Muscle layer of colon (tissue), 2 donors: ENCODE results near the gene GRID1.
"Not testable (repeated sequence)": the region's sequence is repeated elsewhere in the genome, so short reads cannot be mapped to it uniquely, and the experiment has no call there.

ENCODE experiments used
- H3K27ac ChIP-seq: one replicate; pipeline ENCODE4 v1.7.0; 2013; ENCODE audit warnings: low read depth, mild to moderate bottlenecking, low read length, moderate library complexity
- H3K27me3 ChIP-seq, 2 donors: one replicate each; pipeline ENCODE4 v1.7.0; 2013; ENCODE audit warnings: low read length in 2 of 2, mild to moderate bottlenecking in 2 of 2; ENCODE audit not compliant: insufficient read depth in 2 of 2, control insufficient read depth in 1 of 2
- H3K36me3 ChIP-seq: one replicate; pipeline ENCODE4 v1.7.0; 2013; ENCODE audit warnings: mild to moderate bottlenecking, low read length; ENCODE audit not compliant: insufficient read depth
- H3K4me1 ChIP-seq: one replicate; pipeline ENCODE4 v1.7.0; 2013; ENCODE audit warnings: mild to moderate bottlenecking, low read length; ENCODE audit not compliant: insufficient read depth
- H3K4me3 ChIP-seq, 2 donors: one replicate each; pipeline ENCODE4 v1.7.0; 2013; ENCODE audit warnings: low read length in 2 of 2, low read depth in 1 of 2, mild to moderate bottlenecking in 1 of 2, moderate library complexity in 1 of 2
- H3K9ac ChIP-seq: one replicate; pipeline ENCODE4 v1.7.0; 2013; ENCODE audit warnings: low read length
- H3K9me3 ChIP-seq: one replicate; pipeline ENCODE4 v1.7.0; 2013; ENCODE audit warnings: mild to moderate bottlenecking, low read length
- donor health status: abdominal sarcoma.
- donor health status: Adenocarcinoma of cecum.

Gene GRID1

GRCh38 chr10:85857791-85858190 is 508.8 kb downstream of the GRID1 start:
- H3K36me3 ChIP-seq = no peaks in the 10 kb centered on the region
- H3K27me3 ChIP-seq = no peaks in the 10 kb centered on the region
- H3K27ac ChIP-seq = no peak overlapping the region
- no peaks in the 10 kb centered on the region for H3K4me1 ChIP-seq
- no peak overlapping the region for H3K9ac ChIP-seq
- H3K4me3 ChIP-seq = no peak overlapping the region
- H3K9me3 ChIP-seq = no peaks in the 10 kb centered on the region

- H3K27me3 ChIP-seq = no peaks in the 10 kb centered on the region
- no peaks in the 10 kb centered on the region for H3K36me3 ChIP-seq
- H3K9ac ChIP-seq = no peak overlapping the region
- no peaks in the 10 kb centered on the region for H3K4me1 ChIP-seq
- H3K27ac ChIP-seq = no peak overlapping the region
- H3K9me3 ChIP-seq = no peaks in the 10 kb centered on the region
- H3K4me3 ChIP-seq = no peak overlapping the region
Measured at GRCh38 chr10:85857305-85857704, 509.3 kb downstream of the GRID1 start.

GRCh38 chr10:85851934-85852333 is 514.7 kb downstream of the GRID1 start:
- Histone ChIP-seq H3K27ac (no peak overlapping the region), H3K9ac (no peak overlapping the region), H3K4me3 (no peak overlapping the region), H3K27me3 (no peaks in the 10 kb centered on the region), H3K9me3 (no peaks in the 10 kb centered on the region), H3K36me3 (no peaks in the 10 kb centered on the region), H3K4me1 (no peaks in the 10 kb centered on the region)

- no peaks in the 10 kb centered on the region for H3K9me3 ChIP-seq
- H3K4me1 ChIP-seq = no peaks in the 10 kb centered on the region
- H3K36me3 ChIP-seq = no peaks in the 10 kb centered on the region
Measured at GRCh38 chr10:85851325-85851724, 515.3 kb downstream of the GRID1 start.

GRCh38 chr10:85850736-85851135 is 515.9 kb downstream of the GRID1 start:
- Histone ChIP-seq H3K9me3 (no peaks in the 10 kb centered on the region), H3K4me3 (no peak overlapping the region)

More at GRCh38 chr10:85851325-85851724, 515.3 kb downstream of the GRID1 start:
- no peaks in the 10 kb centered on the region for H3K27me3 ChIP-seq
- no peak overlapping the region for H3K27ac ChIP-seq
- H3K9ac ChIP-seq = no peak overlapping the region
- no peak overlapping the region for H3K4me3 ChIP-seq

GRCh38 chr10:85849315-85849714 is 517.3 kb downstream of the GRID1 start:
- Histone ChIP-seq H3K4me1 (no peaks in the 10 kb centered on the region), H3K9me3 (no peaks in the 10 kb centered on the region), H3K4me3 (no peak overlapping the region), H3K27me3 (no peaks in the 10 kb centered on the region), H3K9ac (no peak overlapping the region), H3K36me3 (no peaks in the 10 kb centered on the region), H3K27ac (no peak overlapping the region)

More at GRCh38 chr10:85850736-85851135, 515.9 kb downstream of the GRID1 start:
- no peak overlapping the region for H3K27ac ChIP-seq
- no peak overlapping the region for H3K9ac ChIP-seq
- no peaks in the 10 kb centered on the region for H3K4me1 ChIP-seq
- H3K27me3 ChIP-seq = no peaks in the 10 kb centered on the region
- H3K36me3 ChIP-seq = no peaks in the 10 kb centered on the region

- Histone ChIP-seq H3K27me3 (no peaks in the 10 kb centered on the region), H3K4me1 (no peaks in the 10 kb centered on the region), H3K27ac (no peak overlapping the region), H3K9ac (no peak overlapping the region), H3K4me3 (no peak overlapping the region), H3K9me3 (no peaks in the 10 kb centered on the region), H3K36me3 (no peaks in the 10 kb centered on the region)
Measured at GRCh38 chr10:85848756-85849155, 517.8 kb downstream of the GRID1 start.

- no peak overlapping the region for H3K9ac ChIP-seq
- H3K36me3 ChIP-seq = no peaks in the 10 kb centered on the region
- H3K4me1 ChIP-seq = no peaks in the 10 kb centered on the region
- H3K9me3 ChIP-seq = no peaks in the 10 kb centered on the region
- no peak overlapping the region for H3K27ac ChIP-seq
- H3K27me3 ChIP-seq = no peaks in the 10 kb centered on the region
- no peak overlapping the region for H3K4me3 ChIP-seq
Measured at GRCh38 chr10:85847085-85847484, 519.5 kb downstream of the GRID1 start.

GRCh38 chr10:85838660-85839059 is 527.9 kb downstream of the GRID1 start:
- H3K4me1 ChIP-seq, H3K4me3 ChIP-seq, H3K27ac ChIP-seq, H3K36me3 ChIP-seq, H3K9ac ChIP-seq, H3K27me3 ChIP-seq, H3K9me3 ChIP-seq: not testable (repeated sequence)

GRCh38 chr10:85832988-85833387 is 533.6 kb downstream of the GRID1 start:
- Histone ChIP-seq H3K9me3 (no peaks in the 10 kb centered on the region), H3K27me3 (no peaks in the 10 kb centered on the region), H3K36me3 (no peaks in the 10 kb centered on the region), H3K9ac (no peak overlapping the region), H3K4me1 (no peaks in the 10 kb centered on the region), H3K27ac (no peak overlapping the region), H3K4me3 (no peak overlapping the region)

GRCh38 chr10:85831422-85831821 is 535.2 kb downstream of the GRID1 start:
- H3K36me3 ChIP-seq = no peaks in the 10 kb centered on the region
- no peak overlapping the region for H3K4me3 ChIP-seq
- H3K9ac ChIP-seq = no peak overlapping the region
- no peaks in the 10 kb centered on the region for H3K9me3 ChIP-seq
- H3K4me1 ChIP-seq = no peaks in the 10 kb centered on the region
- H3K27ac ChIP-seq = no peak overlapping the region
- no peaks in the 10 kb centered on the region for H3K27me3 ChIP-seq

GRCh38 chr10:85826377-85826776 is 540.2 kb downstream of the GRID1 start:
- no peak overlapping the region for H3K9ac ChIP-seq
- no peaks in the 10 kb centered on the region for H3K9me3 ChIP-seq
- H3K36me3 ChIP-seq = no peaks in the 10 kb centered on the region
- no peak overlapping the region for H3K27ac ChIP-seq
- no peaks in the 10 kb centered on the region for H3K4me1 ChIP-seq
- no peak overlapping the region for H3K4me3 ChIP-seq
- H3K27me3 ChIP-seq = no peaks in the 10 kb centered on the region
